Duodenal mucosa (tissue), 2 donors: Measurements from ENCODE around the gene LMNTD2.
"Not testable (repeated sequence)": the region's sequence is repeated elsewhere in the genome, so short reads cannot be mapped to it uniquely, and the experiment has no call there.

Experiments used
- H3K27ac ChIP-seq: one replicate; pipeline ENCODE4 v1.7.0; 2013; ENCODE audit warnings: low read depth, low read length
- H3K27me3 ChIP-seq, 2 donors: one replicate each; pipeline ENCODE4 v1.7.0; 2013; ENCODE audit warnings: low read length in 2 of 2, control low read depth in 1 of 2; ENCODE audit not compliant: insufficient read depth in 2 of 2, control insufficient read depth in 1 of 2
- H3K36me3 ChIP-seq, 2 donors: one replicate each; pipeline ENCODE4 v1.7.0; 2013; ENCODE audit warnings: low read length in 2 of 2, control low read depth in 1 of 2; ENCODE audit not compliant: insufficient read depth in 2 of 2, control insufficient read depth in 1 of 2
- H3K4me1 ChIP-seq, 2 donors: one replicate each; pipeline ENCODE4 v1.7.0; 2013; ENCODE audit warnings: low read length in 2 of 2, control low read depth in 1 of 2; ENCODE audit not compliant: insufficient read depth in 2 of 2, control insufficient read depth in 1 of 2
- H3K4me3 ChIP-seq, 2 donors: one replicate each; pipeline ENCODE4 v1.7.0; 2013; ENCODE audit warnings: low read length in 2 of 2, low read depth in 1 of 2
- H3K9ac ChIP-seq, 2 donors: one replicate each; pipeline ENCODE4 v1.7.0; 2013; ENCODE audit warnings: low read length in 2 of 2, low read depth in 1 of 2
- H3K9me3 ChIP-seq, 2 donors: one replicate each; pipeline ENCODE4 v1.7.0; 2013; ENCODE audit warnings: low read length in 2 of 2, control low read depth in 1 of 2; ENCODE audit not compliant: control insufficient read depth in 1 of 2

Gene LMNTD2

GRCh38 chr11:526192-526591, 34.3 kb downstream of the LMNTD2 start:
- no peak overlapping the region for H3K9ac ChIP-seq
- H3K4me3 ChIP-seq = no peak overlapping the region
- no peaks in the 10 kb centered on the region for H3K27me3 ChIP-seq
- H3K4me1 ChIP-seq = no peaks in the 10 kb centered on the region
- H3K36me3 ChIP-seq = peaks cover 0 to 2% of the 10 kb centered on the region in 2 donors
- H3K27ac ChIP-seq = no peak overlapping the region
- H3K9me3 ChIP-seq = no peaks in the 10 kb centered on the region

GRCh38 chr11:521177-521688, 39.3 kb downstream of the LMNTD2 start:
- Histone ChIP-seq H3K27ac (no peak overlapping the region), H3K36me3 (no peaks in the 10 kb centered on the region), H3K27me3 (no peaks in the 10 kb centered on the region), H3K4me3 (no peak overlapping the region), H3K9ac (no peak overlapping the region), H3K9me3 (no peaks in the 10 kb centered on the region), H3K4me1 (no peaks in the 10 kb centered on the region)

GRCh38 chr11:520428-521176, 39.9 kb downstream of the LMNTD2 start:
- Histone ChIP-seq H3K9ac (no peak overlapping the region), H3K27me3 (no peaks in the 10 kb centered on the region), H3K4me1 (no peaks in the 10 kb centered on the region), H3K36me3 (no peaks in the 10 kb centered on the region), H3K4me3 (no peak overlapping the region), H3K27ac (no peak overlapping the region), H3K9me3 (no peaks in the 10 kb centered on the region)

- H3K9ac ChIP-seq = no peak overlapping the region
- peaks cover 0 to 4% of the 10 kb centered on the region in 2 donors for H3K36me3 ChIP-seq
- H3K4me3 ChIP-seq = peak overlapping the region; percentile 42 to 50
- H3K9me3 ChIP-seq = no peaks in the 10 kb centered on the region
- H3K27ac ChIP-seq = peak overlapping the region; percentile 46
- H3K27me3 ChIP-seq = no peaks in the 10 kb centered on the region
- no peaks in the 10 kb centered on the region for H3K4me1 ChIP-seq
These were observed 41.9 kb downstream of the LMNTD2 start for GRCh38 chr11:518463-519202.

- H3K4me3 ChIP-seq, H3K9ac ChIP-seq, H3K27me3 ChIP-seq, H3K36me3 ChIP-seq, H3K4me1 ChIP-seq, H3K27ac ChIP-seq, H3K9me3 ChIP-seq: not testable (repeated sequence)
These were observed 43.4 kb downstream of the LMNTD2 start for GRCh38 chr11:516918-517685.

GRCh38 chr11:516400-516799, 44.1 kb downstream of the LMNTD2 start:
- Histone ChIP-seq H3K9ac (no peak overlapping the region), H3K4me1 (no peaks in the 10 kb centered on the region), H3K27me3 (no peaks in the 10 kb centered on the region)

GRCh38 chr11:515131-515530, 45.4 kb downstream of the LMNTD2 start:
- no peak overlapping the region for H3K27ac ChIP-seq
- H3K9ac ChIP-seq = no peak overlapping the region
- no peak overlapping the region for H3K4me3 ChIP-seq
- peaks cover under 1 to 4% of the 10 kb centered on the region in 2 donors for H3K36me3 ChIP-seq
- H3K4me1 ChIP-seq = no peaks in the 10 kb centered on the region
- no peaks in the 10 kb centered on the region for H3K27me3 ChIP-seq
- no peaks in the 10 kb centered on the region for H3K9me3 ChIP-seq

More at GRCh38 chr11:516400-516799, 44.1 kb downstream of the LMNTD2 start:
- Histone ChIP-seq H3K4me3 (no peak overlapping the region), H3K36me3 (peaks cover 0 to 4% of the 10 kb centered on the region in 2 donors), H3K27ac (no peak overlapping the region), H3K9me3 (no peaks in the 10 kb centered on the region)

- H3K27me3 ChIP-seq = no peaks in the 10 kb centered on the region
- no peak overlapping the region for H3K4me3 ChIP-seq
- H3K4me1 ChIP-seq = no peaks in the 10 kb centered on the region
- H3K9me3 ChIP-seq = no peaks in the 10 kb centered on the region
- peaks cover 4 to 5% of the 10 kb centered on the region in 2 donors for H3K36me3 ChIP-seq
- no peak overlapping the region for H3K9ac ChIP-seq
- H3K27ac ChIP-seq = no peak overlapping the region
These were observed 45.9 kb downstream of the LMNTD2 start for GRCh38 chr11:514606-515005.

GRCh38 chr11:512761-513595, 47.6 kb downstream of the LMNTD2 start:
- Histone ChIP-seq H3K9ac (no peak overlapping the region), H3K27ac (no peak overlapping the region), H3K9me3 (no peaks in the 10 kb centered on the region), H3K27me3 (no peaks in the 10 kb centered on the region), H3K36me3 (peaks cover 4 to 5% of the 10 kb centered on the region in 2 donors), H3K4me1 (no peaks in the 10 kb centered on the region), H3K4me3 (no peak overlapping the region)
